Ishikawa (cell line): ENCODE results near the gene NKD1.

Experiments
- EGR1 ChIP-seq: IDR thresholded peaks from 2 replicates; pipeline ENCODE4 v1.6.1; 2012
- EP300 ChIP-seq: IDR thresholded peaks from 2 replicates; pipeline ENCODE4 v1.6.1; 2012; ENCODE audit warnings: borderline replicate concordance
- FOXM1 ChIP-seq: IDR thresholded peaks from 2 replicates; pipeline ENCODE4 v1.6.1; 2012; ENCODE audit warnings: low read depth, borderline replicate concordance
- REST ChIP-seq: IDR thresholded peaks from 2 replicates; pipeline ENCODE4 v1.6.1; 2012; ENCODE audit warnings: low read depth, mild to moderate bottlenecking
- YY1 ChIP-seq: IDR thresholded peaks from 2 replicates; pipeline ENCODE4 v1.6.1; 2012; ENCODE audit warnings: low read depth
- TF ChIP-seq, protein P1 (sequence below): IDR thresholded peaks from 2 replicates; pipeline ENCODE4 v1.6.1; 2012

GRCh38 chr16:50595859-50596258 lies 47.7 kb downstream of the NKD1 start:
- no peak for TF ChIP-seq FOXM1
- no peak for TF ChIP-seq EP300
- TF ChIP-seq, protein P1, sequence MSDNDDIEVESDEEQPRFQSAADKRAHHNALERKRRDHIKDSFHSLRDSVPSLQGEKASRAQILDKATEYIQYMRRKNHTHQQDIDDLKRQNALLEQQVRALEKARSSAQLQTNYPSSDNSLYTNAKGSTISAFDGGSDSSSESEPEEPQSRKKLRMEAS, result no peak
- no peak for TF ChIP-seq REST
- TF ChIP-seq EGR1, result no peak
- no peak for TF ChIP-seq YY1
